Activated T-cell treated with anti-CD3 and anti-CD28 coated beads for 24 hours (primary cell): ENCODE results near the gene PTCD3.

Experiments
- DNase-seq: peaks from one replicate; pipeline ENCODE4 v3.0.0-alpha.2; 2020; ENCODE audit warnings: low read depth

PTCD3 gene

GRCh38 chr2:86082756-86083155 is 23.3 kb upstream of the PTCD3 start:
- no peak for DNase-seq

- DNase-seq = no peak
Measured at GRCh38 chr2:86087936-86088850, 17.8 kb upstream of the PTCD3 start.

- no peak for DNase-seq
Measured at GRCh38 chr2:86094229-86094628, 11.8 kb upstream of the PTCD3 start.

GRCh38 chr2:86097114-86097896 is 8.7 kb upstream of the PTCD3 start:
- no peak for DNase-seq

- DNase-seq = no peak
Measured at GRCh38 chr2:86097913-86098312, 8.1 kb upstream of the PTCD3 start.

GRCh38 chr2:86102157-86102556 is 3.9 kb upstream of the PTCD3 start:
- no peak for DNase-seq

GRCh38 chr2:86105252-86105968 is 625 bp upstream of the PTCD3 start, which contains the start of gene POLR1A:
Gene POLR1A (minus strand): TSS chr2:86105886. CDS start chr2:86105776, 110 bp downstream.
- DNase-seq = peak; percentile 77

GRCh38 chr2:86107031-86107430 is 996 bp downstream of the PTCD3 start:
- DNase-seq = no peak

GRCh38 chr2:86118130-86118529 is 12.1 kb downstream of the PTCD3 start:
- no peak for DNase-seq

GRCh38 chr2:86123328-86123925 is 17.4 kb downstream of the PTCD3 start:
- no peak for DNase-seq

GRCh38 chr2:86124683-86125082 is 18.6 kb downstream of the PTCD3 start:
- DNase-seq = no peak

- DNase-seq = no peak
Measured at GRCh38 chr2:86134709-86135108, 28.7 kb downstream of the PTCD3 start.

GRCh38 chr2:86135653-86136052 is 29.6 kb downstream of the PTCD3 start:
- DNase-seq = no peak

- no peak for DNase-seq
Measured at GRCh38 chr2:86136141-86136540, 30.1 kb downstream of the PTCD3 start.

- no peak for DNase-seq
Measured at GRCh38 chr2:86138736-86139625, 32.9 kb downstream of the PTCD3 start.

GRCh38 chr2:86139981-86140380 is 33.9 kb downstream of the PTCD3 start:
- DNase-seq = no peak

GRCh38 chr2:86140969-86141392 is 34.9 kb downstream of the PTCD3 start:
- no peak for DNase-seq

- DNase-seq = no peak
Measured at GRCh38 chr2:86142436-86143257, 36.6 kb downstream of the PTCD3 start.

- DNase-seq = no peak
Measured at GRCh38 chr2:86143307-86143706, 37.3 kb downstream of the PTCD3 start.
